Ectodermal cell (in vitro differentiated cells): ENCODE data around the gene PTBP1. TPM values are rescaled to one million over a fixed set of nuclear protein-coding genes. Genes with fewer than 3 reads are reported as not detected.
A peak's percentile ranks its signal among the peaks of the same experiment; 100 is the strongest.

ENCODE experiments used
- H3K27ac ChIP-seq: 2 replicates; pipeline ENCODE4 v1.7.0; 2013; ENCODE audit warnings: mild to moderate bottlenecking, low read depth, low read length; ENCODE audit not compliant: insufficient read depth, poor library complexity, severe bottlenecking
- H3K27me3 ChIP-seq: 2 replicates; pipeline ENCODE4 v1.7.0; 2013; ENCODE audit warnings: mild to moderate bottlenecking, low read length; ENCODE audit not compliant: insufficient read depth, control insufficient read depth, poor library complexity, severe bottlenecking
- H3K36me3 ChIP-seq: one replicate; pipeline ENCODE4 v1.7.0; 2013; ENCODE audit warnings: low read length; ENCODE audit not compliant: control insufficient read depth, insufficient read depth
- H3K4me1 ChIP-seq: one replicate; pipeline ENCODE4 v1.7.0; 2013; ENCODE audit warnings: low read length; ENCODE audit not compliant: control insufficient read depth, insufficient read depth
- H3K4me3 ChIP-seq: 2 replicates; pipeline ENCODE4 v1.7.0; 2013; ENCODE audit warnings: low read depth, low read length, control low read depth; ENCODE audit not compliant: insufficient read depth
- H3K9me3 ChIP-seq: 2 replicates; pipeline ENCODE4 v1.7.0; 2013; ENCODE audit warnings: mild to moderate bottlenecking, low read length, moderate library complexity; ENCODE audit not compliant: control insufficient read depth
- WGBS, 2 experiments: methylation state at CpG; one replicate each; pipeline ENCODE4 v1.1.7; 2013; ENCODE audit warnings: missing lambda C conversion rate in 2 of 2; 5-methylcytosine and 5-hydroxymethylcytosine counted together
- polyA plus RNA-seq, 4 experiments: library from polyadenylated mRNA; stranded (reverse); fragments of 50-300 nt; gene quantifications; one replicate each; pipeline ENCODE4 v1.2.3, GENCODE V29; 2013

Gene PTBP1
- polyA plus RNA-seq (2013, experiment 1 of 4), result 477 TPM
- 476 TPM for polyA plus RNA-seq (2013, experiment 2 of 4)
- polyA plus RNA-seq (2013, experiment 3 of 4), result 331 TPM
- 345 TPM for polyA plus RNA-seq (2013, experiment 4 of 4)

DNA sequence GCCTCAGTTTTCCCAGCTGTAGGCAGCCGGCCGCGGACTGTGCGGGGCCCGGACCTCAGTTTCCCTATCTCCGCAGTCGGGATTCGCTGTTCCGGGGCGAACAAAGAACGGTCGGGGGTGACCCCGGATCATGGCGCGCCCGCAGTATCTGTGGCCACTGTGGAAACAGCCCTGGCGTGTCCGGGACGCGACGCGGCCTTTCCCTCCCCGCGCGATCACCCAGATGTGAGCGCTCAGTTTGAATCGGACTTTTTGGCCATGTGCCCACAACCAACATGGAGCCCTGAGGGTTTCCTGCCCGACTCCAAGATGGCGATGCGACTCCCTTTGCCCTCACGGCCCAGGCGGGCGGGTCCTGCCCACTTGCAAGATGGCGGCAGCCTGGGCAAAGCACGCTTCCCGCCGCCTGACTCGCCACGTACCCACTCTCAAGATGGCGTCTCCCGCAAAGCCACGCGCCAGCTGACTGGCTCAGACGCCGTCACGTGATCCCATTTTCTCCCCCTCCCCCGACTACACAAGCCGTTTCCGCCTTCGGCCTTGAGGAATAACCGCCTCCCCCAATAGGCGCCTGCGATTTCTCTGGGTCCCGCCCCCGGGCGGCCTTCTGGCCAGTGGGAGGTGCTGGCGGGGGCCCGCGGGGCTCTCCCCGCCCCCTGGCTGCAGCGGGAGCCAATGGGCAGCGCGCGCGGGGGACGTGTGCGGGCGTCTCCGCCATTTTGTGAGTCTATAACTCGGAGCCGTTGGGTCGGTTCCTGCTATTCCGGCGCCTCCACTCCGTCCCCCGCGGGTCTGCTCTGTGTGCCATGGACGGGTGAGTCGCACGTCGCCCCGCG, at the start of gene PTBP1:
TSS of gene PTBP1 (plus strand) at position 761 of the 836 bp plus-strand sequence. CDS start at position 807, 46 bp downstream.
- Histone ChIP-seq H3K4me1 (peaks cover 24% of the 10 kb centered on the region), H3K36me3 (peaks cover 4% of the 10 kb centered on the region)
- WGBS, 2 experiments, result 2 to 3% methylated on average over 83 of the region's 83 CpGs

DNA sequence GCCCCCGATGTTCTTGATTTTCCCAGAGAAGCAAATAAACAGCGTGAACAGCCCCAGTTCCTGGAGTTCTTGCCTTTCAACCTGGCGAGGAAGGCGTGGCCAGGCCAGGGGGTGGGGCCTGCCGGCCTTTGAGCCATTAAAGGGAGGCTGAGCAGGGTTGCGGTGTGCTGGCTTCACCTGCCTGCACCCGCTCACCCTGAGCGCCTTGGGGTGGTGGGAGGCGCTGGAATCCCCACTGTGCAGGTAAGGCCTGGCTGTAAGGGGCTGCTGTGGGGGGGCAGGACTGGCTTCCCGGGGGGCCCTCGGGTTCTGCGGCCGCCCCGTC, 49.0 kb upstream of the PTBP1 start:
- H3K4me1 ChIP-seq, result peaks cover 5% of the 10 kb centered on the region
- H3K4me3 ChIP-seq, result no peak overlapping the region
- H3K27ac ChIP-seq, result no peak overlapping the region
- no peaks in the 10 kb centered on the region for H3K27me3 ChIP-seq
- peaks cover 5% of the 10 kb centered on the region for H3K36me3 ChIP-seq
- WGBS, 2 experiments, result 89 to 90% methylated on average over 14 of the region's 14 CpGs
- H3K9me3 ChIP-seq, result no peaks in the 10 kb centered on the region

More for the DNA sequence above, at the start of gene PTBP1:
- H3K9me3 ChIP-seq, result no peaks in the 10 kb centered on the region
- H3K4me3 ChIP-seq, result peak within 1 kb of the TSS; percentile 93
- H3K27me3 ChIP-seq, result no peaks in the 10 kb centered on the region
- peak within 1 kb of the TSS; percentile 99 for H3K27ac ChIP-seq

DNA sequence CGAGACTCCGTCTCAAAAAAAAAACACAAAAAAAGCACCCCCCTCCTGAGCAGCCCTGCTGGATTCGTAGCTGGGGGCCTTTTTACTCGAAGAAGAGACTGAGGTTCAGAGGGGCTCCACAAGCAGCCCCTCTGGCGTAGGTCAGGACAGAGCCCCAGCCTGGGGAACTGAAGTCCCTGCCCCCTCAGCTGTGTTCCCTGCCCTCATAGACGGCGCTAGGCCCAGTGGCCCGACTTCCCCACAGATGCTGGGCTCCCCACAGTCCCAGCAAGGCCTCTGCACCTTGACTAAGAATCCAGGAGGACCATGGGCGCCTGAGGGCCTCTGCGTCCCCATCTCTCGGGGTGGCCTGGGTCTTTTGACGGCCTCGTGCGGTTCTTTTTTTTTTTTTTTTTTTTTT, 47.4 kb upstream of the PTBP1 start:
- Histone ChIP-seq H3K4me3 (no peak overlapping the region), H3K36me3 (peaks cover 5% of the 10 kb centered on the region), H3K9me3 (no peaks in the 10 kb centered on the region), H3K4me1 (peaks cover 5% of the 10 kb centered on the region), H3K27me3 (no peaks in the 10 kb centered on the region), H3K27ac (no peak overlapping the region)
- 84 to 86% methylated on average over 14 of the region's 14 CpGs for WGBS, 2 experiments

DNA sequence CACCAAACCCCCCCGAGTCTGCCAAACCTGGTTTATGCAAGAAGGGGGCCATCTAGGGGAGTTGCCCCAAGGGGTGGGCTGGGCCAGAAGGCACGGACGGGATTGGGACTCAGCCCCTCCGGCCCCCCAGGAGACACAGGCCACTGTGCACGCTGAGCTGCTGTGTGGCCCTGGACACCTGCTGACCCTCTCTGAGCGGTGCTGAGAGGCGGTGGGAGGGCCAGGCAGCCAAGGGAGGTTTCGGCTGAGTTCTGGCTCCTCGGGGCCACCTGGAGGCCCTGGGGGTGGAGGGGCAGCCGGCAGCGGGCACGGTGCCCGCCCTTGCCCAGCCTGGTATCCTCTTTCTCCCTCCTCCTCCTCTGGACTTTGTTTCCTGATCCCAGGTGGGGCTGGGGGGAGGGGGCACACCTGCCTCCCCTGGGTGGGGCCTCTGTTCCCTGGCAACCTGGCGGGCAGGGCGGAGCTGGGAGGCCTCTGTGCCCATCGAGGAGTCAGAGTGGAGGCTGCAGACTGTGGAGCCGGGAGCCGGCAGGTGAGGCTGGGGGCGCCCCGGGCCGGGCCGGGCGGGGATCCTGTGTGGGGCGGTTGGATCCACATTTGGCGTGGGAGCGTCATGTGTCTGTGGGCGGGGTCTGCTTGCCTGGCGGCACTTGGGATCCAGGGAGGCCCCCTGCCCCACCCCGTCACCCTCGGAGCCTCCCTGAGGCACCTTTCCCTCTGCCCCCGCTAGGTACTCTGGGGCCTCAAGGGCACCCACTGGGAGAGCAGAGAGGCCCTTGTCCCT, 46.4 kb upstream of the PTBP1 start, which contains the start of gene MISP:
TSS of gene MISP (plus strand) at position 473 of the 784 bp plus-strand sequence. CDS start 5,835 bp downstream, outside the sequence.
- no peak within 1 kb of the TSS for H3K27ac ChIP-seq

DNA sequence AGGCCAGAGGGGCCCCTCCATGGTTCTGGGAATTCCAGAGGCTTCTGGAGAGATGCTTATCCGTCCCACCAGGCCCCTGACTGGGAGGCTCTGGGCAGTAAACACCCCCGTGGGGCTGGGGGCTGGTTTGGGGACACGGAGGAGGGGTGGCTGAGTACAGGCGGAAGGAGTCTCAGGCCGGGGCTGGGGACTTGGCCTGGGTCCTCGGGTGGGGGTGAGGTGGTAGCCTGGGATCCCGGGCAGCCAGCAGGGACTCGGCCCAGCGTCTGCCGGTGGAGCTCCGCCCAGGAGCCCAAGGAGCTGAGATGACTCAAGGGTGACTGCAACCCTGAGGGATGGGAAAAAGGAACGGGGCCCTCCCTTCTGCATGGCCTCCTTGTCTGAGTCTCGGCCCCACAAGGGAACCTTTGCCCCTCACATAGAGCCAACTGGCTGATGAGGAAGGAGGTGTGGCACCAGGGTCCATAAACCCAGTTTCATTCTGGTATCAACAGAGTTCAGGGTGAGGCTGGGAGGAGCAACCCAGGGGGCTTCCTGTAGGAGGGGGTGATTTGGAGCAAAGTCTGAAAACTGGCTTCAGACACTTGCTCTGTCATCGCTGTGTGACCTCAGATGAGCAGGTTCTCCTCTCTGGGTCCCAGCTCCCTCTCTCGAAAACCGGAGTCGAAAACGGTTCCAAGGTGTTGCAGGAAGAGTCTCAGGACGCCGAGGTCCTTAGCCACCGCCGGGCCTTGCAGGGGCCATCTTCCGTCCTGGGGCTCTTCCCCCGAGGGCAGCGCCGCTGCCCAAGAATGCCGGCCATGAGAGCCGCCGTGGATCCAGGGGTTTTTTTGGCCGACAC, 45.5 kb upstream of the PTBP1 start:
- no peak overlapping the region for H3K4me3 ChIP-seq
- WGBS, 2 experiments, result 83 to 84% methylated on average over 30 of the region's 30 CpGs
- H3K27me3 ChIP-seq, result no peaks in the 10 kb centered on the region
- no peak overlapping the region for H3K27ac ChIP-seq
- H3K4me1 ChIP-seq, result peaks cover 5% of the 10 kb centered on the region
- H3K36me3 ChIP-seq, result peaks cover 5% of the 10 kb centered on the region
- H3K9me3 ChIP-seq, result no peaks in the 10 kb centered on the region

More for the DNA sequence above, 46.4 kb upstream of the PTBP1 start, which contains the start of gene MISP:
- peaks cover 5% of the 10 kb centered on the region for H3K4me1 ChIP-seq
- no peaks in the 10 kb centered on the region for H3K9me3 ChIP-seq
- WGBS, 2 experiments, result 90% methylated on average over 31 of the region's 31 CpGs
- H3K36me3 ChIP-seq, result peaks cover 5% of the 10 kb centered on the region
- no peak within 1 kb of the TSS for H3K4me3 ChIP-seq
- no peaks in the 10 kb centered on the region for H3K27me3 ChIP-seq

DNA sequence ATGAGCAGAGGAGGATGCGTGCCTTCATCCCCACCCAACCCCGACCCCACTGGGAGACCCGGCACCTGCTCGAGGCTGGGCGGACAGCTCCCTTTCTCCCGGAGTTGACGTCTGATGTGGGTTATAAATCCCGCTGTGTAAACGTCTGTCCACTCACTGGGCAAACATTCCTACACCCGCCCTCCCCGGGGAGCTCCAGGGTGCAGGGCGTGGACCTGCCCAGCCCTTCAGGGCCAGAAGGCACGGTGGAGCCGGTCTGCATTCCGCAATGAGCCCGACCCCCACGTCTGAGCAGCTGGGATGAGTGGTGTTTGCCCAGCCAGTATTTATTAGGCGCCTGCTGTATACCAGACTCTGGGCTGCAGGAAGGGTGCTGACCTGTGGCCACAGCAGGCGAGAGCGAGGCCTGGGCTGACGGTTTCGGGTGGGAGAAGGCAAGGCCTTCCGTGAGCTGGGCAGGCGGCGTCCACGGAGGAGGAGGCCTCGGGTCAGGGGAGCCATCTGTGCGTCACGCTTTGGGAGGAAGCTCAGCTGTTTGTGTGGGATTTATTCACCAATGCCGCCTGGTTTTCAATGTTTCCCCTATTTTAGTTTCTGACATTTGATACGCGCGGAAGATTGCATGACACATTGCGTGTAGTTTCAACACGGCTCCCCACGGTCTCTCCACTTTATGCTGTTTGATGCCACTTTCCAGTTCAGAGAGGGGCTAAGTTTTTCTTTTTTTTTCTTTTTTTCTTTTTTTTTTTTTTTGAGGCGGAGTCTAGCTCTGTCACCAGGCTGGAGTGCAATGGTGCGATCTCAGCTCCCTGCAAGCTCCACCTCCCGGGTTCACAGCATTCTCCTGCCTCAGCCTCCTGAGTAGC, 44.4 kb upstream of the PTBP1 start:
- 85 to 89% methylated on average over 38 of the region's 39 CpGs for WGBS, 2 experiments
- Histone ChIP-seq H3K27ac (no peak overlapping the region), H3K27me3 (no peaks in the 10 kb centered on the region), H3K4me3 (no peak overlapping the region), H3K4me1 (peaks cover 5% of the 10 kb centered on the region), H3K9me3 (no peaks in the 10 kb centered on the region), H3K36me3 (no peaks in the 10 kb centered on the region)

DNA sequence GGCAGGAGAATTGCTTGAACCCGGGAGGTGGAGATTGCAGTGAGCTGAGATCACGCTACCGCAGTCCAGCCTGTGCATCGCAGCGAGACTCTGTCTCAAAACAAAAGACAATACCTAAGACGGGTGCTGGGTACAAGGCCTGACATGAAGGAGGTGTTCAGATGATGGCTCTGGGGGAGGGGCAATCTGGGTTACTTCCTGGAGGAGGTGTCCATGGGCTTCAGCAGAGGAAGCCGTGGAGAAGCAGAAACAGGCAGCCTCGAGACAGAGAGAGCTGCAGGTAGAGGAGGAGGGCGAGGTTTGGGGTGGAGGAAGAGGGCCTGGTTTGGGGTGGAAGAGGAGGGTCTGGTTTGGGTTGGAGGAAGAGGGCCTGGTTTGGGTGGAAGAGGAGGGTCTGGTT, 42.7 kb upstream of the PTBP1 start:
- WGBS, 2 experiments, result 91 to 94% methylated on average over 9 of the region's 9 CpGs

DNA sequence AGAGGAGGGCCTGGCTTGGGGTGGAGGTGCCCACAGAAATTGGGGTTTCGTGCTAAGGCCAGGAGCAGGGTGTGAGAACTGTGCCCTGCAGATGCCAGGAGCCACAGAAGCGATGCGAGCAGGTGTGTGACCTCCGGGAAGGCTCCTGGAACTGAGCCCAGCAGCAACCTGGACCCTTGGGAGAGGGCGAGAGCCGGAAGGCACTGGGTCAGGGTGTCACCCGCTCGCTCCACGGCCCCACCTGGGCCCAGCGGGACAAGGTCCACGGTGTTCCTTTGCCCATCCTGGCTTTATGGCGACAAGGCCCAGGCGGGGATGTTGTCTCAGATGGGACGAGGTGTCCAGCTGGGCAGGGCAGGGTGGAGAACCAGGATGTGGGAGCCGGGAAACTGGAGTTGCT, 42.2 kb upstream of the PTBP1 start:
- 96 to 97% methylated on average over 15 of the region's 15 CpGs for WGBS, 2 experiments
- Histone ChIP-seq H3K27me3 (no peaks in the 10 kb centered on the region), H3K36me3 (no peaks in the 10 kb centered on the region), H3K27ac (no peak overlapping the region), H3K4me3 (no peak overlapping the region), H3K9me3 (no peaks in the 10 kb centered on the region), H3K4me1 (peaks cover 5% of the 10 kb centered on the region)

More for the DNA sequence above, 42.7 kb upstream of the PTBP1 start:
- H3K36me3 ChIP-seq, result no peaks in the 10 kb centered on the region
- H3K4me3 ChIP-seq, result no peak overlapping the region
- H3K27ac ChIP-seq, result no peak overlapping the region
- no peaks in the 10 kb centered on the region for H3K27me3 ChIP-seq
- peaks cover 5% of the 10 kb centered on the region for H3K4me1 ChIP-seq
- H3K9me3 ChIP-seq, result no peaks in the 10 kb centered on the region

DNA sequence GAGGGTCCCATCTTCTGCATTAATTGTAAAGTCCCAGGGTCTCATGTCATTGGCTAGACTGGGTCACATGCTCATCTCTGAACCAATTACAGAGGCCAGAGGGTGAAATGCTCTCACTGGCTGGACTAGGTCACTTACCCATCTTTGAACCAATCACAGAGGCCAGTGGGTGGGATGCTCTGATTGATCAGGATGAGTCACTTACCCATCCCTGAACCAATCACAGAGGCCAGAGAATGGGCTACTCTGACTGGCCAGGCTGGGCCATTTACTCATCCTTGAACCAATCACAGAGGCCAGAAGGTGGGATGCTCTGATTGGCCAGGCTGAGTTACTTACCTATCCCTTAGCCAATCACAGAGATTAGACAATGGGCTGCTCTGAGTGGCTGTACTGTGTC, 41.0 kb upstream of the PTBP1 start:
- Histone ChIP-seq H3K27me3 (no peaks in the 10 kb centered on the region), H3K4me3 (no peak overlapping the region), H3K4me1 (peaks cover 5% of the 10 kb centered on the region), H3K36me3 (no peaks in the 10 kb centered on the region), H3K27ac (no peak overlapping the region), H3K9me3 (no peaks in the 10 kb centered on the region)
